Measurements from ENCODE around the gene AP5M1.

AP5M1 gene

DNA sequence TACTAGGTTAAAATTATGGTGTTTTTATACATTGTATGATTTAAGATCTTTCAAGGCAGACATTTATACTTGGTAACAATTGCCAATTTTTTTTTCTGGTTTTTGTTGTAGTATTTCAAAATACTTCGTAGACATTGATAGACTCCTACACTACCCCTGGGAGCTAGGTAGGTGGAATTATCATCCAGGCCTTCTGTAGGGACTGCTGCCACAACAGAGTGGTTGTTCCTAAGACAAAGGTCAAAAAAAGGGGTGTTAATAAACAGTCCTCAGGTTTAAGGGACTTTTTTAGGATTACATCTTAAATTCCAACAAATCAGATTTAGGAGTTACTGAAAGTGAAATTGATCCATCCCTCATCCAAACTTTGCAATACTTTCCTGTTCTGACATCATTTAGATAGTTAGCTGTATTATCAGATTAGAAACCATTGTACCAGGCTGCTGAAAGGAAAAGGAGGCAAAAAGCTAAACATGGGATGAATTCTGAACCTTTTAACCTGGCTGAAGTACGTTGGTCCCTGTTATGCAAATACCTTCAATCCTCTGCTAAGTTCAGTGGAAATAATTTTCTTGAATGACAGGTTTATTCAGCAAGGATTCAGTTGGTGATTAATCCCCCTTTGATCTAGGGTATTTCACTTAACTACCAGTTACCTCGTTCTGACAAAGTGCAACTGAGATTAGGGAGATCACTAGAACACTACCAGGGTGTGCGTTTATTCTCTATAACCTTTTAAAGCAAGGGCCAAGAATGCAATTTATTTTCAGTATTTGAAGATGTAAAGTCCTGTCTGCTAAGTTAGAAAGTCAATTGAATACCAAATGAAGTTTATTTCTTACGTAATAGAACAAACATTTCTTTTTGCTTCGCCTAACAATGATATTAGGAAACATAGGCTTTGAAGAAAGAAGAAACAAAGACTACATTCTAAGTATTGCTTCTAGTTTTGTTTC is 23.2 kb downstream of the AP5M1 start:
- Histone ChIP-seq H3K9ac (ENCODE audit: low read length) (no peak overlapping the region), H3K4me1 (ENCODE audit: insufficient read depth, low read length) (no peaks in the 10 kb centered on the region), H3K36me3 (ENCODE audit: insufficient read depth, low read length) (peaks cover 14% of the 10 kb centered on the region), H3K9me3 (ENCODE audit: low read length) (no peaks in the 10 kb centered on the region), H3K4me3 (ENCODE audit: low read depth in 1 of 2, low read length in 2 of 2) (no peak overlapping the region), H3K27ac (ENCODE audit: low read depth, low read length) (no peak overlapping the region), H3K27me3 (ENCODE audit: control insufficient read depth in 1 of 2, insufficient read depth in 2 of 2, low read length in 2 of 2) (no peaks in the 10 kb centered on the region)

DNA sequence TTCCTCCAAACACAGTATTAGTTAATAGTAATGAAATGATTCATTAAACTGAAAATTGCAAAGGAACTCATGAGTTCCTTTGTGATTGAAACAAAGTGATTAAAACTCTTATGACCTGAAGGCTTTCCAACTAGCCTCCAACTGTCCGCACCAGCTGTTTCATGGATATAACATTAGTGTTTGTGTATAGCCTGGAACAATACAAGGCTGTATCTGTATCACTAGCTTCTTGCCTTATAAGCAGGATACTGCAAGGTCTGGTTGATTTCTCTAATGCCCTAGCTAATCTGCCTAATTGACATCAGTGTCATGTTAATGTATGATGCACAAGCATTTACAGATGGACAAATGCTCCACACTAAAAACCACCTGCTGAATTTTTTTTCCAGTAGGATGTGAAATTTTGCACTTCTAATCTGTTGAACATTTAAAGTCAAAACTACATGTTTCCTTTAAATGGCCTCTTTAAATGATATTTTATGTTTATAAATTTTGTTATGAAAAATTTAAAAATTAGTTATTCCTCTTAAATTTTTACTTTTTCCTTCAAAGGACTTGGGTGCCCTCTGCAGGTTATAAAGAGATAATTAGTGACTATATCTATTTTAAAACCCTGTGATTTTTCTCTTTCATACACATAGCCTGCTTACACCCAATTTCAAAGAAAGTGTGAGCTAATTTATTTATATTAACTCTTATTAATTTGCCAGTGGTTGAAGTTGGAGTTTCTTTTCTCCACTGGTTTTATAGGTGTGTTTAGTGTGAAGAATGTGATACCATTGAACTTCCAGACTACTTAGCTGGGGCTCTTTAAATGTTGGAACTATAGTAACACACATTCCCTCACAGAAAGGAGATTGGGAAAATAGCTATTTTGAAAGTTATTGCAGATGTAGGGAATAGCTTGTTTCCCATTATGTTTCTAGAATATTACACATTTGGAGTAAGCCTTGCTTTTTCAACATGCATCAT is 25.4 kb downstream of the AP5M1 start:
- Histone ChIP-seq H3K27ac (ENCODE audit: low read depth, low read length) (no peak overlapping the region), H3K4me1 (ENCODE audit: insufficient read depth, low read length) (no peaks in the 10 kb centered on the region), H3K9me3 (ENCODE audit: low read length) (no peaks in the 10 kb centered on the region), H3K27me3 (ENCODE audit: control insufficient read depth in 1 of 2, insufficient read depth in 2 of 2, low read length in 2 of 2) (no peaks in the 10 kb centered on the region), H3K36me3 (ENCODE audit: insufficient read depth, low read length) (peaks cover 13% of the 10 kb centered on the region), H3K4me3 (ENCODE audit: low read depth in 1 of 2, low read length in 2 of 2) (no peak overlapping the region), H3K9ac (ENCODE audit: low read length) (no peak overlapping the region)

DNA sequence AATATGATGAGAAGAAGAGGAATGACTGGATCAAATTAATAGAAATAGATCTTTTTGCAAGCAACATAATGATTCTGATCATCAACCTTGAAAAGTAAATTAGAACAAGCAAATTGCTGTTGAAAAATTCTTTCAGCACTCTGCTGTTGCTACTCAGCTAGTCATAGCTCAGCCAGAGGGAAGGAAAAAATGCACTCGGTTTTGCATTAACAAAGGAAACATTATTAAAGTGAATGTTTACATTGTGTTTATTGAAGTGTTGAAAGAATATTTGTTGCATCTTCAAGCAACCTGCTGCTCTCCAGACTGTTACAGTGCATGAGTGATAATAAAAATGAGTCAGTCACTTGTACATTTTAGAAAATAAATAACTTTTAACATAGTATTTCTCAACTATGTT is 26.5 kb downstream of the AP5M1 start:
- no peaks in the 10 kb centered on the region for H3K27me3 ChIP-seq (ENCODE audit: control insufficient read depth in 1 of 2, insufficient read depth in 2 of 2, low read length in 2 of 2)
- no peak overlapping the region for H3K9ac ChIP-seq (ENCODE audit: low read length)
- no peak overlapping the region for H3K27ac ChIP-seq (ENCODE audit: low read depth, low read length)
- no peak overlapping the region for H3K4me3 ChIP-seq (ENCODE audit: low read depth in 1 of 2, low read length in 2 of 2)
- H3K9me3 ChIP-seq (ENCODE audit: low read length): no peaks in the 10 kb centered on the region
- peaks cover 6% of the 10 kb centered on the region for H3K36me3 ChIP-seq (ENCODE audit: insufficient read depth, low read length)
- H3K4me1 ChIP-seq (ENCODE audit: insufficient read depth, low read length): no peaks in the 10 kb centered on the region

GRCh38 chr14:57297852-57298251 is 29.1 kb downstream of the AP5M1 start:
- no peaks in the 10 kb centered on the region for H3K27me3 ChIP-seq (ENCODE audit: control insufficient read depth in 1 of 2, insufficient read depth in 2 of 2, low read length in 2 of 2)
- H3K36me3 ChIP-seq (ENCODE audit: insufficient read depth, low read length): no peaks in the 10 kb centered on the region
- no peaks in the 10 kb centered on the region for H3K9me3 ChIP-seq (ENCODE audit: low read length)
- no peak overlapping the region for H3K27ac ChIP-seq (ENCODE audit: low read depth, low read length)
- H3K4me1 ChIP-seq (ENCODE audit: insufficient read depth, low read length): no peaks in the 10 kb centered on the region
- no peak overlapping the region for H3K9ac ChIP-seq (ENCODE audit: low read length)
- H3K4me3 ChIP-seq (ENCODE audit: low read depth in 1 of 2, low read length in 2 of 2): no peak overlapping the region

DNA sequence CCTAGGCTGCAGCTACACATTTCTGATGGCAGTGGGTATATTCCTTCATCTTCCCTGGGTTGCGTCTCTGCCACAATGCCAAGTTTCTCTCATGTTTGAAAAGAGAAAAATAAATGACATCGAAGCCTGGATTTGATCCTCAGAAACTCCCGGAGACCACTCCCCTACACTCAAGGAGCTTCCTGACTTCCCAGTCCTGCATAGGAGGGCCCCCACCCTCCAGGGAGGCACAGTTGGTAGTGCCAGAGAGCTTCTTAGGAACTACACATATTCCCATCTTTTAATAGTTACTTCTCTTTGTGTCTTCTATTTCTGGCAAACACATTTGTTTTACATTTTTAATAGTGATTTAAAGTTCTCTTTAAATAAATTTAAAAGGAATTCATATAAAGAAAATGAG is 30.7 kb downstream of the AP5M1 start:
- Histone ChIP-seq H3K4me3 (ENCODE audit: low read depth in 1 of 2, low read length in 2 of 2) (no peak overlapping the region), H3K27me3 (ENCODE audit: control insufficient read depth in 1 of 2, insufficient read depth in 2 of 2, low read length in 2 of 2) (no peaks in the 10 kb centered on the region)

GRCh38 chr14:57302883-57303282 is 34.1 kb downstream of the AP5M1 start:
- H3K27ac ChIP-seq (ENCODE audit: low read depth, low read length): no peak overlapping the region
- no peaks in the 10 kb centered on the region for H3K4me1 ChIP-seq (ENCODE audit: insufficient read depth, low read length)
- no peak overlapping the region for H3K9ac ChIP-seq (ENCODE audit: low read length)
- H3K27me3 ChIP-seq (ENCODE audit: control insufficient read depth in 1 of 2, insufficient read depth in 2 of 2, low read length in 2 of 2): no peaks in the 10 kb centered on the region
- no peaks in the 10 kb centered on the region for H3K36me3 ChIP-seq (ENCODE audit: insufficient read depth, low read length)
- no peak overlapping the region for H3K4me3 ChIP-seq (ENCODE audit: low read depth in 1 of 2, low read length in 2 of 2)
- H3K9me3 ChIP-seq (ENCODE audit: low read length): no peaks in the 10 kb centered on the region

More for the DNA sequence above, 30.7 kb downstream of the AP5M1 start:
- Histone ChIP-seq H3K9ac (ENCODE audit: low read length) (no peak overlapping the region), H3K27ac (ENCODE audit: low read depth, low read length) (no peak overlapping the region), H3K4me1 (ENCODE audit: insufficient read depth, low read length) (no peaks in the 10 kb centered on the region), H3K36me3 (ENCODE audit: insufficient read depth, low read length) (no peaks in the 10 kb centered on the region), H3K9me3 (ENCODE audit: low read length) (no peaks in the 10 kb centered on the region)

DNA sequence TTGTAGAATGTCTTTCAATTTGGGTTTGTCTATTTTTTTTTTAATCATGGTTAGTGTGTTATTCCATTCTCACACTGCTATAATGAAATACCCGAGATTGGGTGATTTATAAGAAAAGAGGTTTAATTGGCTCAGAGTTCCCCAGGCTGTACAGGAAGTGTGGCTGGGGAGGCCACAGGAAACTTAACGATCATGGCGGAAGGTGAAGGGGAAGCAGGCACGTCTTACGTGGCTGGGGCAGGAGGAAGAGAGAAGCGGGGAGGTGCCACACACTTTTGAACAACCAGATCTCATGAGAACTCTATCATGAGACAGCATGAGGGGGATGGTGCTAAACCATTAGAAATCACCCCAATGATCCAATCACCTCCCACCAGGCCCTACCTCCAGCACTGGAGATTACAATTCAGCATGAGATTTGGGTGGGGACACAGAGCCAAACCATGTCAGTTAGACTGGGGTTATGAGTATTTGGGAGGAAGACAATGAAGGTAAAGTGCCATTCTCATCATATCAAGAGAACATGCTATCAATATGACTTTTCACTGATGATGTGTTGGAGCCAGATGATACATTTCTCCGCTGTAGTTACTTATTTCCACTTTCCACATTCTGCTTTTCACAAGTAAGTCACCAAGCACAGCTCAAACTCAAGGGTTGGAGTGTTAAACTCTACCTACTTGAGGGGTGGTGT is 45.8 kb downstream of the AP5M1 start:
- Histone ChIP-seq H3K27me3 (ENCODE audit: control insufficient read depth in 1 of 2, insufficient read depth in 2 of 2, low read length in 2 of 2) (no peaks in the 10 kb centered on the region), H3K9me3 (ENCODE audit: low read length) (no peaks in the 10 kb centered on the region), H3K4me3 (ENCODE audit: low read depth in 1 of 2, low read length in 2 of 2) (no peak overlapping the region), H3K36me3 (ENCODE audit: insufficient read depth, low read length) (no peaks in the 10 kb centered on the region), H3K9ac (ENCODE audit: low read length) (no peak overlapping the region), H3K27ac (ENCODE audit: low read depth, low read length) (no peak overlapping the region), H3K4me1 (ENCODE audit: insufficient read depth, low read length) (no peaks in the 10 kb centered on the region)

DNA sequence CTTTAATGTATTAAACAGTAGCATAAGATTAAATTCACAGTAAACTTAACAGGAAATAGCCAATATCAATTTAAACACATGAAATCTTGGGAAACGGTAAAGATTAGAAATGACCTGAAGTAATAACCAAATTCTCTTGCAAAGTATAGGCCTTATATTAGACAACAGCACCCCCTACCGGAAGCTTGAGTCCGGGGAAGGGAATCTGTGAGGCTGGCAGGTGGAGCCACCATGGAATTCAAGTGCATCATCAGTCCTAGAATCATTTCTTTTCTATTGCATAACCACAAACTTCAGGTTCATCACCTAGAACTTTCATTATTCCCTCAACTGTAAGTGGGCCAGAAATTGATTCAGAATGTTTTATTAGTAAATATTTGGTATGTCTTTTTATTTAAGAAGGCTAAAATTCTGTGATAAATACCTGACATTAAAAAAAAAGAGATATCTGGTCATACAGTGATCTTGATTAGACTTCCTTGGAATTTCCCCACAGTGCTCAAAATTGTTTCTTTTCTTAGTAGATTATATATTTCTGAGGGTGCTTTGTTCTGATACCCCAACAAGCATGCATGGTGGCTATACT is 48.6 kb downstream of the AP5M1 start:
- Histone ChIP-seq H3K9me3 (ENCODE audit: low read length) (no peaks in the 10 kb centered on the region), H3K4me3 (ENCODE audit: low read depth in 1 of 2, low read length in 2 of 2) (no peak overlapping the region), H3K27ac (ENCODE audit: low read depth, low read length) (no peak overlapping the region), H3K36me3 (ENCODE audit: insufficient read depth, low read length) (no peaks in the 10 kb centered on the region), H3K4me1 (ENCODE audit: insufficient read depth, low read length) (no peaks in the 10 kb centered on the region), H3K9ac (ENCODE audit: low read length) (no peak overlapping the region), H3K27me3 (ENCODE audit: control insufficient read depth in 1 of 2, insufficient read depth in 2 of 2, low read length in 2 of 2) (no peaks in the 10 kb centered on the region)

GRCh38 chr14:57319636-57320192 is 50.9 kb downstream of the AP5M1 start:
- no peak overlapping the region for H3K9ac ChIP-seq (ENCODE audit: low read length)
- no peak overlapping the region for H3K4me3 ChIP-seq (ENCODE audit: low read depth in 1 of 2, low read length in 2 of 2)
- H3K9me3 ChIP-seq (ENCODE audit: low read length): no peaks in the 10 kb centered on the region
- no peaks in the 10 kb centered on the region for H3K4me1 ChIP-seq (ENCODE audit: insufficient read depth, low read length)
- H3K36me3 ChIP-seq (ENCODE audit: insufficient read depth, low read length): no peaks in the 10 kb centered on the region
- no peaks in the 10 kb centered on the region for H3K27me3 ChIP-seq (ENCODE audit: control insufficient read depth in 1 of 2, insufficient read depth in 2 of 2, low read length in 2 of 2)
- H3K27ac ChIP-seq (ENCODE audit: low read depth, low read length): no peak overlapping the region

DNA sequence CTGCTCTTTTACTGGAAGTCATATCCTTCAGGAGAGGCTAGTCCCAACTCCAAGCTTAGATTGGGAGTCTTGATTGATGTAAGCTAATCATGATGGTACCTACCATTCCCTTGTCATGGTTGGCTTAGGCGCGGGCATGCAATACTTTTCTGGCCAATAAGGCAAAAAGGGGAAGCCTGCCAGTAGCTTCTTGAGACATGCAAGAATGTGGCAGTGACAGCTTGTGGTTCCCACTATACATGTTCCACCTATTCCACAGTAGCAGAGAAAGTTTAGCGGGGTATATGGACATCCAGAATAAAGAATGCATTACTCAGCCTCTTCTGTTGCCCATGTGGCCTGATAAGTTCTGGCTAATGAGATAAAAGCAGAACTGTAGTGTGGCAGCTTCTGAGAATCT is 55.0 kb downstream of the AP5M1 start:
- Histone ChIP-seq H3K27me3 (ENCODE audit: control insufficient read depth in 1 of 2, insufficient read depth in 2 of 2, low read length in 2 of 2) (no peaks in the 10 kb centered on the region), H3K9ac (ENCODE audit: low read length) (no peak overlapping the region), H3K4me1 (ENCODE audit: insufficient read depth, low read length) (no peaks in the 10 kb centered on the region), H3K4me3 (ENCODE audit: low read depth in 1 of 2, low read length in 2 of 2) (no peak overlapping the region), H3K27ac (ENCODE audit: low read depth, low read length) (no peak overlapping the region), H3K9me3 (ENCODE audit: low read length) (no peaks in the 10 kb centered on the region), H3K36me3 (ENCODE audit: insufficient read depth, low read length) (no peaks in the 10 kb centered on the region)
